BE2C (cell line): Measurements from ENCODE around the gene DSCAM.

Source experiments
- DNase-seq: peaks from one replicate; pipeline ENCODE4 v3.0.0-alpha.2; 2020
- H3K27me3 ChIP-seq: fragments of 250-450 bp; sonication (Bioruptor Pico); 2 replicates; pipeline ENCODE4 v1.5.1; 2020; ENCODE audit warnings: mild to moderate bottlenecking
- H3K36me3 ChIP-seq: fragments of 250-450 bp; sonication (Bioruptor Pico); 2 replicates; pipeline ENCODE4 v1.5.1; 2020; ENCODE audit warnings: mild to moderate bottlenecking
- H3K4me1 ChIP-seq: fragments of 250-450 bp; sonication (Bioruptor Pico); 2 replicates; pipeline ENCODE4 v1.5.1; 2020
- H3K4me3 ChIP-seq: 2 replicates; pipeline ENCODE4 v1.5.1; 2011; ENCODE audit warnings: low read depth, low read length
- H3K9me3 ChIP-seq: fragments of 250-450 bp; sonication (Bioruptor Pico); 2 replicates; pipeline ENCODE4 v1.5.1; 2020
- TF ChIP-seq, protein P1 (sequence below): IDR thresholded peaks from 2 replicates; pipeline ENCODE4 v1.5.1; 2012; ENCODE audit warnings: mild to moderate bottlenecking, low read depth, low read length

The DSCAM gene

DNA sequence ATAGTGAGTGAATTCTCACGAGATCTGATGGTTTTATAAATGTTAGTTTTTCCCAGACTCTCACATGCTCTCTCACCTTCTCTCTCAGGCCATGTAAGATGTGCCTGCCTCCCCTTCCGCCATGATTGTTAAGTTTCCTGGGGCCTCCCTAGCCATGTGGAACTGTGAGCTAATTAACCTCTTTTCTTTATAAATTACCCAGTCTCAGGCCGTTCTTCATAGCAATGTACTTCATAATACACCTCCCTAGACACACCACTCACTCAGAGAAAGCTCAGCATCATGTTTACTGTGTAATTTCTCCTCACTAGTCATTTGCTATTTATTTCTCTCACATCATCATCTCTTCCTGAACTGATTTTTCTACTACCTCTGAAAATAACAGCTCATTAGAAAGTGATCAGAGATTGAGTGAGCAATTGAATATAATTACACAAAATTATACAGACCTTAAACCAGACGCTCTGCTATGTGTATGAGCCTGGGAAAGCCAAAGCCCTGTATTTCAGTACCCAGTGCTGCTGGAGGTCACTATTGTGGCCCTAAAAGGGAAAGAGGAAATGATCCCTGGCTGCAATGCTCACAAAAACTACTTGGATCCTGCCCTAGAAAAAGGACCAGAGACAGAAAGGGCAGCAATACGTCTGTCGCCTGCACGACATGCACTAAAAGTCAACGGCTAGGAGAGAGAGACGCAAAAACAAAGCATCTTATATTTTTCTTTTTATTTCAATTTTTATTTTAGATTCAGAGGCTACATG, 284.5 kb downstream of the DSCAM start:
- no peaks in the 10 kb centered on the region for H3K27me3 ChIP-seq
- TF ChIP-seq, protein P1, sequence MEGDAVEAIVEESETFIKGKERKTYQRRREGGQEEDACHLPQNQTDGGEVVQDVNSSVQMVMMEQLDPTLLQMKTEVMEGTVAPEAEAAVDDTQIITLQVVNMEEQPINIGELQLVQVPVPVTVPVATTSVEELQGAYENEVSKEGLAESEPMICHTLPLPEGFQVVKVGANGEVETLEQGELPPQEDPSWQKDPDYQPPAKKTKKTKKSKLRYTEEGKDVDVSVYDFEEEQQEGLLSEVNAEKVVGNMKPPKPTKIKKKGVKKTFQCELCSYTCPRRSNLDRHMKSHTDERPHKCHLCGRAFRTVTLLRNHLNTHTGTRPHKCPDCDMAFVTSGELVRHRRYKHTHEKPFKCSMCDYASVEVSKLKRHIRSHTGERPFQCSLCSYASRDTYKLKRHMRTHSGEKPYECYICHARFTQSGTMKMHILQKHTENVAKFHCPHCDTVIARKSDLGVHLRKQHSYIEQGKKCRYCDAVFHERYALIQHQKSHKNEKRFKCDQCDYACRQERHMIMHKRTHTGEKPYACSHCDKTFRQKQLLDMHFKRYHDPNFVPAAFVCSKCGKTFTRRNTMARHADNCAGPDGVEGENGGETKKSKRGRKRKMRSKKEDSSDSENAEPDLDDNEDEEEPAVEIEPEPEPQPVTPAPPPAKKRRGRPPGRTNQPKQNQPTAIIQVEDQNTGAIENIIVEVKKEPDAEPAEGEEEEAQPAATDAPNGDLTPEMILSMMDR: no peak
- no peaks in the 10 kb centered on the region for H3K4me1 ChIP-seq
- no peak overlapping the region for H3K4me3 ChIP-seq
- no peaks in the 10 kb centered on the region; the same call in none of the 2 replicates for H3K9me3 ChIP-seq
- no peaks in the 10 kb centered on the region for H3K36me3 ChIP-seq
- no peak for DNase-seq

GRCh38 chr21:40556442-40556968, 290.5 kb downstream of the DSCAM start:
- no peaks in the 10 kb centered on the region for H3K27me3 ChIP-seq
- TF ChIP-seq, protein P1: no peak
- no peaks in the 10 kb centered on the region; the same call in none of the 2 replicates for H3K9me3 ChIP-seq
- H3K36me3 ChIP-seq: no peaks in the 10 kb centered on the region
- no peaks in the 10 kb centered on the region for H3K4me1 ChIP-seq
- no peak for DNase-seq
- no peak overlapping the region for H3K4me3 ChIP-seq

- TF ChIP-seq, protein P1: no peak
- Histone ChIP-seq H3K27me3 (no peaks in the 10 kb centered on the region), H3K36me3 (no peaks in the 10 kb centered on the region)
Measured at GRCh38 chr21:40555021-40555528, 291.9 kb downstream of the DSCAM start.

DNA sequence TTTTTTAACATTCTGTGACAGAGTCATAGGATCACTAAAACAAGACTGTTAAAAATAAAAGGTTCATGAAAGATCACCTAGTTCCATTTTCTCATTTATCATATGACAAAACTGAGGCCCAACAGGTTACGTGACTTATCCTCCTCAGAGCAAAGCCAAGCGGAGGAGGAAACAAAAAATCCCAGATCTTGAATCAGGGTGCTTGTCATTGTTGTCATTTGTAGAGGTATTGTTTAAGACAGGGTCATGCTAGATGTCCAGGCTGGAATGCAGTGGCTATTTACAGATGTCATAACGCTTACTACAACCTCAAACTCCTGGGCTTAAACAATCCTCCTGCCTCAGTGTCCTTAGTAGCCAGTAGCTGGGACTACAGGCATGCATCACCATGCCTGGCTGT, 293.2 kb downstream of the DSCAM start:
- no peak for DNase-seq
- Histone ChIP-seq H3K4me1 (no peaks in the 10 kb centered on the region), H3K9me3 (no peaks in the 10 kb centered on the region; the same call in none of the 2 replicates), H3K4me3 (no peak overlapping the region), H3K27me3 (no peaks in the 10 kb centered on the region), H3K36me3 (no peaks in the 10 kb centered on the region)
- TF ChIP-seq, protein P1: no peak

More at GRCh38 chr21:40555021-40555528, 291.9 kb downstream of the DSCAM start:
- Histone ChIP-seq H3K9me3 (no peaks in the 10 kb centered on the region; the same call in none of the 2 replicates), H3K4me1 (no peaks in the 10 kb centered on the region), H3K4me3 (no peak overlapping the region)
- DNase-seq: no peak

DNA sequence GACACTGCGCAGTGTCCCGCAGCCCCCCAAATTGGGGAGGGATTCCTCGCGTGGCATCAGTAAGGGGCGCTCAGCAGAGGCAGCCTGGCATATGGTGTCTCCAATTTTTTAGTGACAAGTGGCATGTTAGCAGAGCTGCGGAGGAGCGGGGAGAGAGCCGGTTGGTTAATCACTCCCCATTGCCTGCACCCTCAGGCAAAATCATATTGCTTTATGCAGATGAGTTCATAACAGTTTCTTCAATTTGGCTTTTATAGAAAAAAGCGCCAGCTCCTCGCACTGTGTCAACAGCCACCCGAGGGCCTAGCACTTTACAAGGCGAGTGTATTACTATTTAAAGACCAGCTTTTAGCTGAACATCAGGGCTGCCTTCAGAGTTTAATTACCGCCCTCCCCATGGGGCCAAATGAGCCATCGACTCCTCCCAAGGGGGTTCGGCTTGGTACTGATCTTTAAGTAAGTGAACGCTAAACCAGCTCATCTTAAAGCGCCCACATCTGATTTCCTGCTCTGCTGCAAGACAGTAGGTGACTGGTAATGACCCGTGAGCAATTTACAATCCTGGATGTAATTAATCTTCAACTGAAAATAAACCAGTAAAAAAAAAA, 298.9 kb downstream of the DSCAM start:
- Histone ChIP-seq H3K27me3 (no peaks in the 10 kb centered on the region), H3K9me3 (no peaks in the 10 kb centered on the region; the same call in 1 of the 2 replicates), H3K36me3 (no peaks in the 10 kb centered on the region), H3K4me1 (no peaks in the 10 kb centered on the region), H3K4me3 (no peak overlapping the region)
- no peak for DNase-seq
- TF ChIP-seq, protein P1: no peak
